ENCODE data around the gene RABL6. TPM values are rescaled to one million over a fixed set of nuclear protein-coding genes. Genes with fewer than 3 reads are reported as not detected.
A peak's percentile ranks its signal among the peaks of the same experiment; 100 is the strongest.
"Not testable (repeated sequence)": the region's sequence is repeated elsewhere in the genome, so short reads cannot be mapped to it uniquely, and the experiment has no call there.

RABL6 gene
- total RNA-seq, 1 donor from 2014 or later, result 46.9 TPM

- DNase-seq (ENCODE audit: low spot score), result no peak
- intact Hi-C loops (cut with DNase I), result no loop called here
- no peak for ATAC-seq
Observed at GRCh38 chr9:136828474-136829140, 20.9 kb downstream of the RABL6 start.

- intact Hi-C loops (cut with DNase I), result no loop called here
- DNase-seq (ENCODE audit: low spot score), result no peak
- no peak for ATAC-seq
Observed at GRCh38 chr9:136829412-136829811, 21.7 kb downstream of the RABL6 start.

- ATAC-seq (peak; percentile 9), DNase-seq (ENCODE audit: low spot score) (no peak)
- intact Hi-C loops (cut with DNase I), result no loop called here
Observed at GRCh38 chr9:136829981-136830885, 22.5 kb downstream of the RABL6 start.

GRCh38 chr9:136831002-136831719, 23.4 kb downstream of the RABL6 start:
- intact Hi-C loops (cut with DNase I), result no loop called here
- ATAC-seq (no peak), DNase-seq (ENCODE audit: low spot score) (no peak)

- DNase-seq (ENCODE audit: low spot score) (no peak), ATAC-seq (no peak)
Observed at GRCh38 chr9:136831720-136832104, 24.0 kb downstream of the RABL6 start.

GRCh38 chr9:136832581-136832980, 24.8 kb downstream of the RABL6 start:
- intact Hi-C loops (cut with DNase I), result no loop called here
- DNase-seq (ENCODE audit: low spot score) (no peak), ATAC-seq (no peak)

More at GRCh38 chr9:136831720-136832104, 24.0 kb downstream of the RABL6 start:
- intact Hi-C loops (cut with DNase I), result no loop called here

- DNase-seq (ENCODE audit: low spot score); intact Hi-C loops (cut with DNase I): not testable (repeated sequence)
Observed at GRCh38 chr9:136833381-136834048, 25.8 kb downstream of the RABL6 start.

GRCh38 chr9:136835162-136835931, 27.6 kb downstream of the RABL6 start:
- ATAC-seq (no peak), DNase-seq (ENCODE audit: low spot score) (no peak)
- intact Hi-C loops (cut with DNase I), result no loop called here

More at GRCh38 chr9:136833381-136834048, 25.8 kb downstream of the RABL6 start:
- ATAC-seq, result not testable (repeated sequence)

- no peak for ATAC-seq
- intact Hi-C loops (cut with DNase I), result no loop called here
- DNase-seq (ENCODE audit: low spot score), result no peak
Observed at GRCh38 chr9:136835932-136836904, 28.5 kb downstream of the RABL6 start.

GRCh38 chr9:136837146-136837855, 29.6 kb downstream of the RABL6 start:
- DNase-seq (ENCODE audit: low spot score) (no peak), ATAC-seq (no peak)
- intact Hi-C loops (cut with DNase I), result no loop called here

GRCh38 chr9:136837856-136838277, 30.1 kb downstream of the RABL6 start:
- DNase-seq (ENCODE audit: low spot score); intact Hi-C loops (cut with DNase I); ATAC-seq: not testable (repeated sequence)

GRCh38 chr9:136838314-136839228, 30.8 kb downstream of the RABL6 start:
- ATAC-seq (no peak), DNase-seq (ENCODE audit: low spot score) (no peak)
- intact Hi-C loops (cut with DNase I), result no loop called here

- ATAC-seq (no peak), DNase-seq (ENCODE audit: low spot score) (no peak)
- intact Hi-C loops (cut with DNase I), result loop anchor here (10.0 kb wide), 1 partner anchor 185 kb away; the partner anchor contains the start of gene ABCA2
Observed at GRCh38 chr9:136839229-136840139, 31.7 kb downstream of the RABL6 start.

GRCh38 chr9:136840140-136840876, 32.6 kb downstream of the RABL6 start:
- DNase-seq (ENCODE audit: low spot score), result no peak
- intact Hi-C loops (cut with DNase I), result loop anchor here (10.0 kb wide), 1 partner anchor 184 kb away; the partner anchor contains the start of gene ABCA2
- ATAC-seq, result no peak
